Neuronal stem cell (in vitro differentiated cells): ENCODE measurements around the gene CFAP57.

Source experiments
- DNase-seq: peaks from one replicate; pipeline ENCODE4 v3.0.0-alpha.2; 2013; ENCODE audit warnings: low spot score
- H2AFZ ChIP-seq: one replicate; pipeline ENCODE4 v1.6.1; 2013; ENCODE audit warnings: mild to moderate bottlenecking, low read length, inconsistent platforms
- H2AK5ac ChIP-seq: 2 replicates; pipeline ENCODE4 v1.6.1; 2013; ENCODE audit warnings: low read depth, mild to moderate bottlenecking, inconsistent platforms, low read length, moderate library complexity, mixed read lengths
- H2BK120ac ChIP-seq: 2 replicates; pipeline ENCODE4 v1.6.1; 2013; ENCODE audit warnings: low read depth, mild to moderate bottlenecking, inconsistent platforms, low read length, moderate library complexity, mixed read lengths
- H2BK12ac ChIP-seq: one replicate; pipeline ENCODE4 v1.6.1; 2013; ENCODE audit warnings: low read length, inconsistent platforms
- H2BK15ac ChIP-seq: 2 replicates; pipeline ENCODE4 v1.6.1; 2013; ENCODE audit warnings: mild to moderate bottlenecking, low read length, inconsistent platforms, mixed read lengths
- H2BK5ac ChIP-seq: one replicate; pipeline ENCODE4 v1.6.1; 2013; ENCODE audit warnings: inconsistent platforms, mild to moderate bottlenecking, low read length, moderate library complexity
- H3K14ac ChIP-seq: one replicate; pipeline ENCODE4 v1.6.1; 2013; ENCODE audit warnings: low read length, inconsistent platforms
- H3K18ac ChIP-seq: 2 replicates; pipeline ENCODE4 v1.6.1; 2013; ENCODE audit warnings: low read length, inconsistent platforms
- H3K23ac ChIP-seq: 2 replicates; pipeline ENCODE4 v1.6.1; 2013; ENCODE audit warnings: low read depth, mild to moderate bottlenecking, mixed read lengths, low read length, inconsistent platforms; ENCODE audit not compliant: poor library complexity
- H3K27ac ChIP-seq: replicated peaks from 3 replicates; pipeline ENCODE4 v1.5.1; 2013; ENCODE audit warnings: low read length, inconsistent platforms
- H3K27me3 ChIP-seq, 3 experiments: 2 replicates each; pipeline ENCODE4 v1.6.1; 2013; ENCODE audit warnings: low read length in 3 of 3, mild to moderate bottlenecking in 2 of 3, inconsistent platforms in 1 of 3, low read depth in 1 of 3, mixed read lengths in 1 of 3, moderate library complexity in 1 of 3; ENCODE audit not compliant: control insufficient read depth in 3 of 3, insufficient read depth in 3 of 3
- H3K36me3 ChIP-seq, 2 donors: replicated peaks in 1 of 2; 2 replicates each; pipeline ENCODE4 v1.6.1; 2013; ENCODE audit warnings: low read length in 2 of 2; ENCODE audit not compliant: control insufficient read depth in 2 of 2, insufficient read depth in 2 of 2
- H3K4ac ChIP-seq: 2 replicates; pipeline ENCODE4 v1.6.1; 2013; ENCODE audit warnings: inconsistent platforms, mild to moderate bottlenecking, low read length, moderate library complexity
- H3K4me1 ChIP-seq, 2 donors: 1 replicate in 1 of 2; 2 replicates in 1 of 2; pipeline ENCODE4 v1.6.1; 2013; ENCODE audit warnings: low read length in 2 of 2, low read depth in 1 of 2; ENCODE audit not compliant: control insufficient read depth in 2 of 2, insufficient read depth in 1 of 2
- H3K4me2 ChIP-seq: one replicate; pipeline ENCODE4 v1.6.1; 2013; ENCODE audit warnings: mild to moderate bottlenecking, low read length, inconsistent platforms; ENCODE audit not compliant: insufficient read depth, poor library complexity, severe bottlenecking
- H3K4me3 ChIP-seq, 2 donors: 2 replicates each; pipeline ENCODE4 v1.5.1; 2013; ENCODE audit warnings: low read length in 2 of 2, mild to moderate bottlenecking in 2 of 2, inconsistent platforms in 1 of 2, moderate library complexity in 1 of 2
- H3K79me1 ChIP-seq: one replicate; pipeline ENCODE4 v1.6.1; 2013; ENCODE audit warnings: low read depth, mild to moderate bottlenecking, inconsistent platforms, low read length, moderate library complexity
- H3K9ac ChIP-seq: one replicate; pipeline ENCODE4 v1.6.1; 2013; ENCODE audit warnings: mild to moderate bottlenecking, low read depth, low read length, inconsistent platforms; ENCODE audit not compliant: poor library complexity
- H3K9me3 ChIP-seq, 2 donors: replicated peaks in 1 of 2; 2 replicates each; pipeline versions ENCODE3 to v1.6.1; 2013; ENCODE audit warnings: low read length in 2 of 2, mild to moderate bottlenecking in 2 of 2, inconsistent platforms in 1 of 2, low read depth in 1 of 2, mixed read lengths in 1 of 2, moderate library complexity in 1 of 2; ENCODE audit not compliant: control insufficient read depth in 2 of 2, insufficient read depth in 1 of 2
- H4K8ac ChIP-seq: one replicate; pipeline ENCODE4 v1.6.1; 2013; ENCODE audit warnings: low read depth, mild to moderate bottlenecking, inconsistent platforms, low read length, moderate library complexity
- H4K91ac ChIP-seq: one replicate; pipeline ENCODE4 v1.6.1; 2013; ENCODE audit warnings: low read length, low read depth, mild to moderate bottlenecking, inconsistent platforms; ENCODE audit not compliant: poor library complexity
- whole genome bisulfite sequencing, 2 donors: extraction: QIAGEN DNeasy Blood & Tissue Kit; methylation state at CpG; one replicate each; pipeline ENCODE4 v1.1.7; 2013; ENCODE audit warnings: missing lambda C conversion rate in 2 of 2, mixed read lengths in 1 of 2; ENCODE audit not compliant: insufficient read length in 2 of 2, insufficient replicate concordance in 1 of 2; ENCODE audit errors: extremely low coverage in 2 of 2; 5-methylcytosine and 5-hydroxymethylcytosine counted together

Gene CFAP57

DNA sequence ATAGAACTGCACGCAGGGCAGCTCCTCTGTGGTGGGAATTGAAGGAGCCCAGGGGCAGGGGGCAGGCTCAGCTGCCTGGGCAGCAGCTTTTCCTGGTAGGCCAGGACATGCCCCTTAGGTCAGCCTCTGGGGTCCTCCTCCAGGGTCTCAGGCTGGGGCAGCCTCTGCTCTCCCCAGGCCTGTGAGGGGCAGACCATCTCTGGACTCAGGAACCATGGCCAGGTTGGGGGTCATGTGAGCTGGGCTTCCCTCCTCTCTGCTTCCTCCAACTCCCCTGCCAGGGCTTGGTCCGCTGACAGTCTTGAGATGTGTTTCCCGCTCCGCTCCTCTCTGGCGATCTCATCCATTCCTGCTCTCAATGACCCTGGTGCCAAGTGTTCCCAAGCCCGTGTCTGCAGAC, 107.5 kb downstream of the CFAP57 start:
- Histone ChIP-seq H3K4me1 (peaks cover 9 to 10% of the 10 kb centered on the region in 2 donors), H2BK15ac (no peak overlapping the region), H2BK5ac (peak overlapping the region; percentile 39), H3K79me1 (no peaks in the 10 kb centered on the region), H2AK5ac (no peak overlapping the region), H3K14ac (no peak overlapping the region), H2BK12ac (no peak overlapping the region), H2AFZ (no peak overlapping the region), H3K4me3 (no peak overlapping the region), H4K8ac (no peak overlapping the region), H3K23ac (no peak overlapping the region), H3K27ac (no peak overlapping the region), H3K4ac (no peak overlapping the region), H3K36me3 (no peaks in the 10 kb centered on the region), H2BK120ac (peak overlapping the region; percentile 77), H3K9me3 (peaks cover 0 to 5% of the 10 kb centered on the region in 2 donors), H3K9ac (no peak overlapping the region), H3K27me3 (peaks cover 0 to 6% (median 0%) of the 10 kb centered on the region in 3 experiments), H3K18ac (no peak overlapping the region), H4K91ac (no peak overlapping the region), H3K4me2 (no peak overlapping the region)
- WGBS, 2 donors: no CpG with 5 or more reads among the region's 6 CpGs
- DNase-seq: no peak

GRCh38 chr1:43280692-43281091, 108.6 kb downstream of the CFAP57 start:
- no CpG with 5 or more reads among the region's 2 CpGs for WGBS, 2 donors
- Histone ChIP-seq H3K27me3 (peaks cover 0 to 7% (median 3%) of the 10 kb centered on the region in 3 experiments), H3K4me1 (peaks cover 9 to 19% of the 10 kb centered on the region in 2 donors), H2BK12ac (no peak overlapping the region), H2BK15ac (no peak overlapping the region), H3K9me3 (peaks cover 0 to 5% of the 10 kb centered on the region in 2 donors), H3K27ac (no peak overlapping the region), H2AFZ (no peak overlapping the region), H4K8ac (no peak overlapping the region), H4K91ac (no peak overlapping the region), H3K4me3 (no peak overlapping the region), H2BK5ac (no peak overlapping the region), H3K4ac (no peak overlapping the region), H3K14ac (no peak overlapping the region), H3K4me2 (no peak overlapping the region), H3K23ac (no peak overlapping the region), H2BK120ac (no peak overlapping the region), H3K18ac (peak overlapping the region; percentile 32), H3K9ac (no peak overlapping the region), H3K79me1 (no peaks in the 10 kb centered on the region), H2AK5ac (no peak overlapping the region), H3K36me3 (no peaks in the 10 kb centered on the region)
- no peak for DNase-seq

GRCh38 chr1:43282220-43283195, 110.4 kb downstream of the CFAP57 start:
- Histone ChIP-seq H3K9me3 (peaks cover 0 to 5% of the 10 kb centered on the region in 2 donors), H4K91ac (no peak overlapping the region), H3K14ac (no peak overlapping the region), H3K27ac (no peak overlapping the region), H4K8ac (no peak overlapping the region), H3K36me3 (no peaks in the 10 kb centered on the region), H3K79me1 (no peaks in the 10 kb centered on the region), H3K27me3 (peaks cover 0 to 12% (median 5%) of the 10 kb centered on the region in 3 experiments), H2BK15ac (peak overlapping the region; percentile 69), H3K4me3 (no peak overlapping the region), H3K18ac (peak overlapping the region; percentile 60), H2AK5ac (no peak overlapping the region), H2BK120ac (no peak overlapping the region), H2AFZ (no peak overlapping the region), H2BK5ac (no peak overlapping the region), H3K4ac (peak overlapping the region; percentile 66), H3K4me2 (no peak overlapping the region), H3K23ac (peak overlapping the region; percentile 16), H3K9ac (no peak overlapping the region), H2BK12ac (no peak overlapping the region), H3K4me1 (peaks cover 9 to 20% of the 10 kb centered on the region in 2 donors)
- DNase-seq: no peak
- no CpG with 5 or more reads among the region's 15 CpGs for WGBS, 2 donors

GRCh38 chr1:43284065-43284464, 111.9 kb downstream of the CFAP57 start:
- Histone ChIP-seq H3K36me3 (no peaks in the 10 kb centered on the region), H2BK15ac (no peak overlapping the region), H3K14ac (no peak overlapping the region), H3K18ac (no peak overlapping the region), H3K4me3 (no peak overlapping the region), H4K8ac (no peak overlapping the region), H3K4ac (no peak overlapping the region), H2BK120ac (no peak overlapping the region), H2BK12ac (no peak overlapping the region), H4K91ac (no peak overlapping the region), H3K27ac (no peak overlapping the region), H2AK5ac (no peak overlapping the region), H2BK5ac (no peak overlapping the region), H3K4me1 (peaks cover 9 to 20% of the 10 kb centered on the region in 2 donors), H3K9ac (no peak overlapping the region), H3K27me3 (peaks cover 0 to 26% (median 5%) of the 10 kb centered on the region in 3 experiments), H3K4me2 (no peak overlapping the region), H3K9me3 (peaks cover 0 to 3% of the 10 kb centered on the region in 2 donors), H3K79me1 (no peaks in the 10 kb centered on the region), H2AFZ (no peak overlapping the region), H3K23ac (no peak overlapping the region)
- no CpG with 5 or more reads among the region's 3 CpGs for WGBS, 2 donors
- no peak for DNase-seq
